AG10803 (cell line): ENCODE results near the gene SYS1.

Source experiments
- DNase-seq: peaks from one replicate; pipeline ENCODE4 v3.0.0; 2010; ENCODE audit warnings: low read depth
- H3K4me3 ChIP-seq: 2 replicates; pipeline ENCODE4 v1.5.1; 2011; ENCODE audit warnings: mild to moderate bottlenecking, low read length, control low read depth
- TF ChIP-seq, protein P1 (sequence below): conservative IDR thresholded peaks from 2 replicates; pipeline ENCODE4 v1.5.1; 2011; ENCODE audit warnings: mild to moderate bottlenecking, low read length, control low read depth, inconsistent platforms

The SYS1 gene

DNA sequence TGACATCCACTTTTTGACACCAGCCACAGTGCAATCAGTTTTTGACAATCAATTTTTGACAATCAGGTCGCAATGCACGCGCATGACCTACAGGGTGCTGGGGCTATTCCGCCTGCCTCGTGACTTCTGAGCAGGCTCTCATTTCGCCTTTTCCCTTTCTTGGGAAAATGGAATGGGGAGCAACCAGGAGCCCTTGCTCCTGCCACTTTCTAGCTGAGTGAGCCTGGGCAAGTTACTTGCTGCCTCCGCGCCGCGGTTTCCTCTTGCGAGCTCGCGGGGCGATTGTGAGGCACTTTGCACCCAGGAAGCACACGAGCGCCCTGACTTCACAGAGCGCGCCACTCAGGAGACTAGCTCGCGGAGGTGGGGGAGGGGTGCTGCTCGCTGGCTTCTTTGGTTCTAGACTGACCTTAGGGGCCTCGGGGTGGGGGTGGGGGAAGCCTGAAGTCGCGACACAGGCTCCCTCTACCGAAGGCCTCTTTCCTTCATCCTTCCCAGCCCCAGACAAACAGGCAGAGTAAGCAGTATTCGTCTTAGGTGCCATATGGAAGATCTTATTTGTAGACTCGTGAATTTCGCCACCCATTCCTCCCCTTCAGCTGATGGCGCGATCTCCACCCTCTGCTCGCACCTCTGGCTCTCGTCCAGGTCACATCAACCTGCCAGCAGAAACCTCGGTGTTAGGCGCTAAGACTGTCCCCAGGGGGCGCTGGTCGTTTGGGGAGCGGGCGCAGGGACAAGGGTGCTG, 10.6 kb downstream of the SYS1 start:
- H3K4me3 ChIP-seq, result peak overlapping the region; percentile 65
- DNase-seq, result peak; percentile 70
- TF ChIP-seq, protein P1, sequence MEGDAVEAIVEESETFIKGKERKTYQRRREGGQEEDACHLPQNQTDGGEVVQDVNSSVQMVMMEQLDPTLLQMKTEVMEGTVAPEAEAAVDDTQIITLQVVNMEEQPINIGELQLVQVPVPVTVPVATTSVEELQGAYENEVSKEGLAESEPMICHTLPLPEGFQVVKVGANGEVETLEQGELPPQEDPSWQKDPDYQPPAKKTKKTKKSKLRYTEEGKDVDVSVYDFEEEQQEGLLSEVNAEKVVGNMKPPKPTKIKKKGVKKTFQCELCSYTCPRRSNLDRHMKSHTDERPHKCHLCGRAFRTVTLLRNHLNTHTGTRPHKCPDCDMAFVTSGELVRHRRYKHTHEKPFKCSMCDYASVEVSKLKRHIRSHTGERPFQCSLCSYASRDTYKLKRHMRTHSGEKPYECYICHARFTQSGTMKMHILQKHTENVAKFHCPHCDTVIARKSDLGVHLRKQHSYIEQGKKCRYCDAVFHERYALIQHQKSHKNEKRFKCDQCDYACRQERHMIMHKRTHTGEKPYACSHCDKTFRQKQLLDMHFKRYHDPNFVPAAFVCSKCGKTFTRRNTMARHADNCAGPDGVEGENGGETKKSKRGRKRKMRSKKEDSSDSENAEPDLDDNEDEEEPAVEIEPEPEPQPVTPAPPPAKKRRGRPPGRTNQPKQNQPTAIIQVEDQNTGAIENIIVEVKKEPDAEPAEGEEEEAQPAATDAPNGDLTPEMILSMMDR, result peak; percentile 84

GRCh38 chr20:45374101-45374467, 11.1 kb downstream of the SYS1 start:
- peak overlapping the region; percentile 65; the same call in 1 of the 2 replicates for H3K4me3 ChIP-seq
- TF ChIP-seq, protein P1, result no peak
- DNase-seq, result no peak

GRCh38 chr20:45374966-45375365, 12.0 kb downstream of the SYS1 start:
- H3K4me3 ChIP-seq, result no peak overlapping the region
- no peak for DNase-seq
- TF ChIP-seq, protein P1, result no peak

GRCh38 chr20:45377269-45377668, 14.3 kb downstream of the SYS1 start:
- no peak overlapping the region for H3K4me3 ChIP-seq
- TF ChIP-seq, protein P1, result no peak
- DNase-seq, result no peak

- no peak within 1 kb of the TSS for H3K4me3 ChIP-seq
- no peak for DNase-seq
- TF ChIP-seq, protein P1, result no peak
Measured at GRCh38 chr20:45378191-45378590, 15.2 kb downstream of the SYS1 start, which contains the start of gene TP53TG5. Gene TP53TG5 (minus strand): TSS chr20:45378325. CDS start chr20:45378236, 89 bp downstream.

- no peak for DNase-seq
- TF ChIP-seq, protein P1, result no peak
- no peak overlapping the region for H3K4me3 ChIP-seq
Measured at GRCh38 chr20:45387274-45387673, 24.3 kb downstream of the SYS1 start.

GRCh38 chr20:45390931-45391330, 28.0 kb downstream of the SYS1 start:
- no peak for DNase-seq
- H3K4me3 ChIP-seq, result no peak overlapping the region
- TF ChIP-seq, protein P1, result no peak
